Activated T-cell treated with anti-CD3 and anti-CD28 coated beads, Interleukin-2, amount 50 U/mL, for 72 hours (primary cell): Measurements from ENCODE around the gene HNRNPH1. TPM values are rescaled to one million over a fixed set of nuclear protein-coding genes. Genes with fewer than 3 reads are reported as not detected.
A peak's percentile ranks its signal among the peaks of the same experiment; 100 is the strongest.

Source experiments
- ATAC-seq, 2 donors: fragments of 150-1000 bp; cut with Tn5 transposase; replicated peaks in 1 of 2; 2 replicates each; pipeline ENCODE4 v1.10.0; 2021; ENCODE audit warnings: moderate library complexity in 2 of 2, mild to moderate bottlenecking in 1 of 2
- DNase-seq, 2 donors: peaks; one replicate each; pipeline ENCODE4 v3.0.0; 2021 to 2022; ENCODE audit warnings: mixed read lengths in 1 of 2
- H3K27ac Mint-ChIP-seq: one replicate; pipeline ENCODE4 v1.8.0; 2022; ENCODE audit warnings: mild to moderate bottlenecking, moderate library complexity, mixed read lengths
- H3K27me3 Mint-ChIP-seq: one replicate; pipeline ENCODE4 v1.8.0; 2022; ENCODE audit warnings: low read depth, mixed read lengths
- H3K36me3 Mint-ChIP-seq, 2 donors: one replicate each; pipeline ENCODE4 v1.8.0; 2022; ENCODE audit warnings: mixed read lengths in 2 of 2, mild to moderate bottlenecking in 1 of 2; ENCODE audit not compliant: insufficient read depth in 2 of 2
- H3K4me1 Mint-ChIP-seq: one replicate; pipeline ENCODE4 v1.8.0; 2022; ENCODE audit warnings: low read depth, mixed read lengths
- H3K4me3 Mint-ChIP-seq, 2 donors: one replicate each; pipeline ENCODE4 v1.8.0; 2022; ENCODE audit warnings: mild to moderate bottlenecking in 2 of 2, mixed read lengths in 2 of 2, moderate library complexity in 2 of 2
- H3K9me3 Mint-ChIP-seq, 2 donors: one replicate each; pipeline ENCODE4 v1.8.0; 2022; ENCODE audit warnings: mixed read lengths in 2 of 2
- total RNA-seq, 2 donors: library from RNA; stranded (reverse); gene quantifications; one replicate each; pipeline ENCODE4 v1.2.3, GENCODE V29; 2022

Gene HNRNPH1
- total RNA-seq, 2 donors from 2014 or later = 805 to 958 TPM

GRCh38 chr5:179606071-179606909 is 17.2 kb downstream of the HNRNPH1 start:
- Mint-ChIP-seq H3K9me3 (no peaks in the 10 kb centered on the region), H3K27ac (peak overlapping the region; percentile 55), H3K27me3 (no peaks in the 10 kb centered on the region), H3K4me1 (peaks cover 28% of the 10 kb centered on the region), H3K4me3 (no peak overlapping the region), H3K36me3 (peaks cover 5 to 12% of the 10 kb centered on the region in 2 donors)
- ATAC-seq = no peak
- DNase-seq = no peak

GRCh38 chr5:179605026-179605833 is 18.2 kb downstream of the HNRNPH1 start:
- H3K9me3 Mint-ChIP-seq = no peaks in the 10 kb centered on the region
- no peak for DNase-seq
- peaks cover 5 to 14% of the 10 kb centered on the region in 2 donors for H3K36me3 Mint-ChIP-seq
- no peaks in the 10 kb centered on the region for H3K27me3 Mint-ChIP-seq
- H3K4me1 Mint-ChIP-seq = peaks cover 22% of the 10 kb centered on the region
- H3K4me3 Mint-ChIP-seq = no peak overlapping the region
- ATAC-seq = no peak
- H3K27ac Mint-ChIP-seq = no peak overlapping the region

- no peak overlapping the region for H3K27ac Mint-ChIP-seq
- peaks cover 4 to 8% of the 10 kb centered on the region in 2 donors for H3K36me3 Mint-ChIP-seq
Measured at GRCh38 chr5:179603308-179603707, 20.2 kb downstream of the HNRNPH1 start.

GRCh38 chr5:179601871-179602625 is 21.4 kb downstream of the HNRNPH1 start:
- Mint-ChIP-seq H3K36me3 (peaks cover 4 to 8% of the 10 kb centered on the region in 2 donors), H3K4me3 (no peak overlapping the region), H3K4me1 (no peaks in the 10 kb centered on the region), H3K27me3 (no peaks in the 10 kb centered on the region), H3K9me3 (no peaks in the 10 kb centered on the region), H3K27ac (no peak overlapping the region)
- DNase-seq (no peak), ATAC-seq (no peak)

More at GRCh38 chr5:179603308-179603707, 20.2 kb downstream of the HNRNPH1 start:
- no peaks in the 10 kb centered on the region for H3K27me3 Mint-ChIP-seq
- H3K9me3 Mint-ChIP-seq = no peaks in the 10 kb centered on the region
- ATAC-seq (no peak), DNase-seq (no peak)
- H3K4me1 Mint-ChIP-seq = peaks cover 3% of the 10 kb centered on the region
- H3K4me3 Mint-ChIP-seq = no peak overlapping the region

GRCh38 chr5:179599973-179600372 is 23.5 kb downstream of the HNRNPH1 start:
- Mint-ChIP-seq H3K36me3 (peaks cover 4 to 6% of the 10 kb centered on the region in 2 donors), H3K9me3 (no peaks in the 10 kb centered on the region), H3K27me3 (no peaks in the 10 kb centered on the region), H3K27ac (no peak overlapping the region), H3K4me3 (no peak overlapping the region), H3K4me1 (no peaks in the 10 kb centered on the region)
- ATAC-seq (no peak), DNase-seq (no peak)

GRCh38 chr5:179599566-179599965 is 23.9 kb downstream of the HNRNPH1 start:
- Mint-ChIP-seq H3K4me1 (no peaks in the 10 kb centered on the region), H3K27ac (no peak overlapping the region), H3K9me3 (no peaks in the 10 kb centered on the region), H3K4me3 (no peak overlapping the region), H3K36me3 (peaks cover 4 to 6% of the 10 kb centered on the region in 2 donors), H3K27me3 (no peaks in the 10 kb centered on the region)
- no peak for ATAC-seq
- DNase-seq = no peak

- H3K4me1 Mint-ChIP-seq = no peaks in the 10 kb centered on the region
- H3K9me3 Mint-ChIP-seq = no peaks in the 10 kb centered on the region
- peaks cover 5 to 8% of the 10 kb centered on the region in 2 donors for H3K36me3 Mint-ChIP-seq
- H3K27me3 Mint-ChIP-seq = no peaks in the 10 kb centered on the region
- peak overlapping the region; percentile 34 for H3K27ac Mint-ChIP-seq
- DNase-seq (no peak), ATAC-seq (no peak)
- no peak overlapping the region for H3K4me3 Mint-ChIP-seq
Measured at GRCh38 chr5:179599100-179599499, 24.4 kb downstream of the HNRNPH1 start.

- Mint-ChIP-seq H3K27me3 (no peaks in the 10 kb centered on the region), H3K27ac (no peak overlapping the region), H3K4me1 (no peaks in the 10 kb centered on the region), H3K9me3 (no peaks in the 10 kb centered on the region), H3K4me3 (no peak overlapping the region), H3K36me3 (peaks cover 6 to 20% of the 10 kb centered on the region in 2 donors)
- ATAC-seq (no peak), DNase-seq (no peak)
Measured at GRCh38 chr5:179596421-179596820, 27.1 kb downstream of the HNRNPH1 start.

GRCh38 chr5:179595916-179596315 is 27.6 kb downstream of the HNRNPH1 start:
- Mint-ChIP-seq H3K36me3 (peaks cover 6 to 19% of the 10 kb centered on the region in 2 donors), H3K27ac (no peak overlapping the region), H3K27me3 (no peaks in the 10 kb centered on the region), H3K4me3 (no peak overlapping the region), H3K4me1 (no peaks in the 10 kb centered on the region), H3K9me3 (no peaks in the 10 kb centered on the region)
- ATAC-seq (no peak), DNase-seq (no peak)

GRCh38 chr5:179588166-179588565 is 35.3 kb downstream of the HNRNPH1 start:
- Mint-ChIP-seq H3K9me3 (no peaks in the 10 kb centered on the region), H3K4me3 (no peak overlapping the region), H3K4me1 (no peaks in the 10 kb centered on the region), H3K27me3 (no peaks in the 10 kb centered on the region), H3K27ac (no peak overlapping the region), H3K36me3 (peaks cover 3 to 11% of the 10 kb centered on the region in 2 donors)
- ATAC-seq (no peak), DNase-seq (no peak)

- DNase-seq = no peak
- ATAC-seq = no peak
- no peaks in the 10 kb centered on the region for H3K9me3 Mint-ChIP-seq
- no peaks in the 10 kb centered on the region for H3K27me3 Mint-ChIP-seq
- no peak overlapping the region for H3K27ac Mint-ChIP-seq
- H3K36me3 Mint-ChIP-seq = peaks cover 3 to 8% of the 10 kb centered on the region in 2 donors
- no peak overlapping the region for H3K4me3 Mint-ChIP-seq
- no peaks in the 10 kb centered on the region for H3K4me1 Mint-ChIP-seq
Measured at GRCh38 chr5:179585941-179586401, 37.5 kb downstream of the HNRNPH1 start.

- H3K27ac Mint-ChIP-seq = no peak overlapping the region
- H3K4me3 Mint-ChIP-seq = no peak overlapping the region
- ATAC-seq = no peak
- H3K4me1 Mint-ChIP-seq = no peaks in the 10 kb centered on the region
- no peaks in the 10 kb centered on the region for H3K9me3 Mint-ChIP-seq
- no peaks in the 10 kb centered on the region for H3K27me3 Mint-ChIP-seq
- peaks cover 0 to 9% of the 10 kb centered on the region in 2 donors for H3K36me3 Mint-ChIP-seq
- no peak for DNase-seq
Measured at GRCh38 chr5:179577286-179577960, 46.0 kb downstream of the HNRNPH1 start.
